Activated T-helper 2 cell treated with anti-CD3 and anti-CD28 coated beads, Interferon-gamma antibody, Interleukin-2, Interleukin-4, amounts not matched to agents 10 μg/mL and 5 μg/mL and 100 μg/mL, durations not matched to agents 14 hours and 24 hours and 36 hours (primary cell): Measurements from ENCODE around the gene FAM47E. TPM values are rescaled to one million over a fixed set of nuclear protein-coding genes. Genes with fewer than 3 reads are reported as not detected.

ENCODE experiments used
- DNase-seq: peaks from one replicate; pipeline ENCODE4 v3.0.0; 2021; ENCODE audit warnings: low spot score
- H3K27ac Mint-ChIP-seq: one replicate; pipeline ENCODE4 v1.8.0; 2021; ENCODE audit warnings: mixed read lengths
- H3K27me3 Mint-ChIP-seq: one replicate; pipeline ENCODE4 v1.8.0; 2021; ENCODE audit warnings: low read depth, mixed read lengths
- H3K36me3 Mint-ChIP-seq: one replicate; pipeline ENCODE4 v1.8.0; 2021; ENCODE audit warnings: low read depth, mixed read lengths
- H3K4me1 Mint-ChIP-seq: one replicate; pipeline ENCODE4 v1.8.0; 2021; ENCODE audit warnings: low read depth, mixed read lengths
- H3K4me3 Mint-ChIP-seq: one replicate; pipeline ENCODE4 v1.8.0; 2021; ENCODE audit warnings: low read depth, mild to moderate bottlenecking, moderate library complexity, mixed read lengths
- H3K9me3 Mint-ChIP-seq: one replicate; pipeline ENCODE4 v1.8.0; 2021; ENCODE audit warnings: mixed read lengths
- intact Hi-C: fragments of 100-400 bp; cut with micrococcal nuclease; formaldehyde crosslinking; loops from one replicate; pipeline ENCODE4 v1.15.1; 2023
- total RNA-seq: library from RNA; stranded (reverse); gene quantifications from 2 replicates; pipeline ENCODE4 v1.2.3, GENCODE V29; 2022

The FAM47E gene
- total RNA-seq, 1 donor from 2014 or later, result not detected

DNA sequence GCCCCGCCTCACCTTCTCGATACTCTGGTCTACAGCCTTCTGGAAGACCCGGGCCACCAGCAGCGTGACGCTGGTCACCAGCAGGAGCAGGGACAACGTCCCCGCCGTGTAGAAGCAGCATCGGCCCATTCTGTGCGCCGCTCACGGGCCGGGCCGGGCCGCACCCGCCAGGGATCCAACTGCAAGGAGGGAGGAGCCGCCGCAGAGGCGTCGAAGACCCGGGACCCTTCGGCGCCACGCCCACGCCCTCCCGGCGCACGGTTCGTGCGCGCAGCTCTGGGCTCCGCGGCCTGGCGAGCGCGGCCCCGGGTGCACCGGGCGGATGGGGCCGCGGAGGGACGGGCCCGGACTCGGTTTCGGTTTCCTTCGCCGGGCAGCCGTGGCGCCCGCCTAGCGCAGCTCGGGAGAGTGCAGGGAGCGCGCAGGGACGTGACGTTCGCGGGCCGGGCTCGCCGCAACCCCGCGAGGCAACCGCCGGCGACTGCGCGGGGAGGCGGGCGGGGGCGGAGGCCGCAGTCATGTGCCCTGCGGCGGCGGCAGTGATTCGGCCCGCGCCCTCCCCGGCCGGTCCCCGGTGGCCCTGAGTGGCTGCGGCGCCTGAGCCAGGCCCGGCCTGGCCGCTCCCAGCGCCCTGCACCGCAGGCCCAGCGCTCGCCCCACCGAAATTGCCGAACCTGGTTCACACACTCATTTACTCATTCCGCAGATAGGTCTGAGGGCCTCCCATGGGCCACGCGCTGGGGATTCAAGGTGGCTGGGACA is 37.9 kb upstream of the FAM47E start, which contains the start of gene SCARB2:
Gene SCARB2, minus strand, starts transcription at position 410 of the 762 bp plus-strand sequence. Its CDS starts 281 bp downstream, at position 129.
- Mint-ChIP-seq H3K4me1 (peaks cover 20% of the 10 kb centered on the region), H3K4me3 (peak within 1 kb of the TSS; percentile 84), H3K36me3 (peaks cover 2% of the 10 kb centered on the region), H3K27ac (peak within 1 kb of the TSS; percentile 60), H3K9me3 (no peaks in the 10 kb centered on the region), H3K27me3 (peaks cover 39% of the 10 kb centered on the region)
- intact Hi-C loops, result loop anchor here (1.0 to 2.0 kb wide), 3 partner anchors 15 to 88 kb away; partner anchors contain the start of gene NUP54
- peak; percentile 72 for DNase-seq

DNA sequence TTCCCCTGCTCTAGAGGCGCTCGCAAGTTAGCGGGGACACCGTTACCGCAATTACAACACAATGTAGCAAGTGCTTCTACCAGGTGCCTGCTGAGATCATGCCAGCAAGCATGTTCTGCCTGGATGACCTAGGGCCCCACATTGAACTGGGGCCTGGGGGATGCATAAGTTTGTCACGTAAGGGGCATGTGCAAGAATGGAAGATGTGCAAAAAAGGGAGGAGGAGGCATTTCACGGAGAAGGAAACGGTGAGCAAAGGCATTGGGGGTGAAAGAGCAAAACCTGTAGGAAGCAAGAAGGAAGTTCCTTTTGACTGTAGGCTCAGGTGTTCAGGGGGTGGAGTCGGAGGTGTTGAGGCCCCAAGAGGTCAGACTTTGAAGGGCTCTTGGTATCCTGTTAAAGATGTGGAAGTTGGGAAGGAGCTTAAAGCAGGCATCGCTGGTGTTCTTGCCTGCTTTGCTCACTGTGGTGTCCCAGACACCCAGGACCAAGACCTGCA is 37.3 kb upstream of the FAM47E start:
- Mint-ChIP-seq H3K4me1 (peaks cover 18% of the 10 kb centered on the region), H3K27ac (peak overlapping the region; percentile 60), H3K27me3 (peaks cover 41% of the 10 kb centered on the region), H3K36me3 (peaks cover 2% of the 10 kb centered on the region), H3K4me3 (peak overlapping the region; percentile 84), H3K9me3 (no peaks in the 10 kb centered on the region)
- intact Hi-C loops, result loop anchor here (1.0 kb wide), 2 partner anchors 66 to 87 kb away; partner anchors contain the start of gene NUP54
- no peak for DNase-seq

DNA sequence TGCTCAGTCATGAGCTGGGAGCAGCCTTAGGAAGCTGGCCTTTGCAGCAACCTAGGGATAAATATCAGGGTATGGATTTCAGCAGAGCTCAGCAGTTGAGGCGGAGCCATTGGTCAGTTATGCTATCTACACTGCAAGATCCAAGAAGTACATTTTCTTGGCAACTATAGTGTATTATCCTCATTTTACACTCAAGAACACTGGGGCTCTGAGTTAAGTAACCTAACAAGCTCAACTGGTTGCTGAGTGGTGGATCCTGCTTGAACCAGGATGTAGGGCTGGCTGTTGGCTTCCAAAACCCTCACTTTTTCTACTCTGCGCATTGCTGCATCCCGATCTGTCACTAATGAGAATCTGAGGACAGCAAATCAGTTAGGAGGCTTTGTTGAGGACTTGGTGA is 36.4 kb upstream of the FAM47E start:
- no peak for DNase-seq
- Mint-ChIP-seq H3K4me1 (peaks cover 20% of the 10 kb centered on the region), H3K4me3 (no peak overlapping the region), H3K9me3 (no peaks in the 10 kb centered on the region), H3K36me3 (peaks cover 2% of the 10 kb centered on the region), H3K27me3 (peaks cover 44% of the 10 kb centered on the region), H3K27ac (no peak overlapping the region)
- intact Hi-C loops, result no loop called here

DNA sequence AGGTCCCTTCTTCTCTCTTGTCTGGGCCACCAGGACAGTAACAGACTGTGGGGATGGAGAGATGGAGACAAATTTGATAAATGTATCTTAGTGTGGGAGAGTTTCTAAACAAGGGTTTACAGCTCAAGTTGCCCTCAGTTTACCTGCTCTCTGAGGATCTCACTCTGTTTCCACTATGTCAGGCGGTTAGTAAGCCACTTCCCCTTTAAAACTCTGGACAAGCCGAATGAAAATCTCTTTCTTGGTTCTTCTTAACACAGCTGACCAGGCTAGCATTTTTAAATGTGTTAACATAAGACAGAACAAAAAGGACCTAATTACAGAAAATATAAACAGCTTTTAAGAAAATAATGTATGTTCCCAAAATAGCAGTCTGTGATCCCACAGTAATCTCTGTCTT is 35.0 kb upstream of the FAM47E start:
- peaks cover 44% of the 10 kb centered on the region for H3K27me3 Mint-ChIP-seq
- DNase-seq, result no peak
- intact Hi-C loops, result no loop called here
- H3K36me3 Mint-ChIP-seq, result peaks cover 2% of the 10 kb centered on the region
- no peak overlapping the region for H3K4me3 Mint-ChIP-seq
- H3K27ac Mint-ChIP-seq, result no peak overlapping the region
- peaks cover 18% of the 10 kb centered on the region for H3K4me1 Mint-ChIP-seq
- no peaks in the 10 kb centered on the region for H3K9me3 Mint-ChIP-seq

DNA sequence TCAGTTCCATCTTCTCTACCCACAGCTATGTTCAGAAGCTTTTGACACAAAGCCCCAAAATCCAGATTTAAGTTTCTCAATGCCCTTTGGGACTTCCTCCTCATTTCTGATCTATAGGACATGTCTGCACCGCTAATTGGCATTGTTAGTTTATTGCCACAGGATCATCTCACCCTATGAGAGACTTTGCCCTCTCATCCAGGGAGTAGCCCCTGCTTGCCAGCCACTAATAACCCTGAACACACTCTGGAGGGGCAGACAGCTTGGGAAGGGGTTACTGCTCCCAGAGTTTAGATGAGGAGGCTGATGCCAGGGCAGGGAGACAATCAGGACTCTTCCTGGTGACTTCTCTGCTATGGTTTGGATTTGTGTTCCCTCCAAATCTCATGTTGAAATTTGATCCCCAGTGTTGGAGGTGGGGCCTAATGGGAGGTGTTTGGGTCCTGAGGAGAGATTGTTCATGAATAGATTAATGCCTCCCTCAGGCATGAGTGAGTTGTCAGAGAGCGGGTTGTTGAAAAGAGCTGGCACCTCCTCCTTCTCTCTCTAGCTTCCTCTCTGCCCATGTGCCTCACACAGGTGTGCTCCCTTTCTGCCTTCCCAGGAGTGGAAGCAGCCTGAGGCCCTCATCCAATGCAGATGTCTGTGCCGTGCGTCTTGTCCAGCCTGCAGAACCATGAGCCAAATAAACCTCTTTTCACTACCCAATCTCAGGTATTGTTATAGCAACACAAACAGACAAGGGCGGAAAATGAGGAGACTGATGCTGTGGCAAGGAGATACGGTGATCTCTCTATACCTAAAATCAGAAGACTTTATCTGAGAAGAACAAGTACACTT is 34.3 kb upstream of the FAM47E start:
- DNase-seq, result no peak
- intact Hi-C loops, result no loop called here
- Mint-ChIP-seq H3K27me3 (peaks cover 42% of the 10 kb centered on the region), H3K4me3 (no peak overlapping the region), H3K27ac (no peak overlapping the region), H3K4me1 (peaks cover 18% of the 10 kb centered on the region), H3K9me3 (no peaks in the 10 kb centered on the region), H3K36me3 (peaks cover 2% of the 10 kb centered on the region)

- Mint-ChIP-seq H3K4me3 (no peak overlapping the region), H3K27ac (no peak overlapping the region), H3K36me3 (no peaks in the 10 kb centered on the region), H3K4me1 (peaks cover 4% of the 10 kb centered on the region), H3K9me3 (no peaks in the 10 kb centered on the region), H3K27me3 (peaks cover 35% of the 10 kb centered on the region)
- intact Hi-C loops, result no loop called here
- no peak for DNase-seq
Observed at GRCh38 chr4:76219299-76220055, 32.0 kb upstream of the FAM47E start.

DNA sequence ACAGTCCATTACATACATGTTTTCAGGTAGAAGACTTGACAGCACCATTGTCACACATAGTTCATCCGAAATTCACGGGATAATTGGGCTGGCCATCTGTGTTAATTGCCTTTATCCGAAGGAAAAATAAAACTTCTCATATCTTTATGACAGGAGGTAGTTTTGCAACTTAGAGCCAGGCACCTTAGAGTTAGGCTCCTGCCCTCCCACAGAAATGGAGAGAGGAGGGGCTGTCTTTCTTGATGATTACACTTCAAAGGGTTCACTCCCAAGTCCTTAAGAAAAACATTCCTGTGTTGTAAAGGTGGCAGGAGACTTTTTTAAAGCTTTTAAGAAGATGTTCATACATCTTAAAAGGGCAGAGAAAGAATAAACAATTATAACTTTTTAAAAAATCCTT is 27.4 kb upstream of the FAM47E start:
- H3K27ac Mint-ChIP-seq, result no peak overlapping the region
- peaks cover 23% of the 10 kb centered on the region for H3K27me3 Mint-ChIP-seq
- H3K4me3 Mint-ChIP-seq, result no peak overlapping the region
- peaks cover 2% of the 10 kb centered on the region for H3K4me1 Mint-ChIP-seq
- intact Hi-C loops, result no loop called here
- H3K36me3 Mint-ChIP-seq, result no peaks in the 10 kb centered on the region
- H3K9me3 Mint-ChIP-seq, result no peaks in the 10 kb centered on the region
- DNase-seq, result no peak

- no peak overlapping the region for H3K27ac Mint-ChIP-seq
- no peaks in the 10 kb centered on the region for H3K9me3 Mint-ChIP-seq
- DNase-seq, result no peak
- H3K4me3 Mint-ChIP-seq, result no peak overlapping the region
- H3K4me1 Mint-ChIP-seq, result no peaks in the 10 kb centered on the region
- intact Hi-C loops, result no loop called here
- H3K27me3 Mint-ChIP-seq, result peaks cover 20% of the 10 kb centered on the region
- H3K36me3 Mint-ChIP-seq, result no peaks in the 10 kb centered on the region
Observed at GRCh38 chr4:76226418-76226817, 25.1 kb upstream of the FAM47E start.

GRCh38 chr4:76232681-76233080 is 18.8 kb upstream of the FAM47E start:
- no peak for DNase-seq
- no peaks in the 10 kb centered on the region for H3K36me3 Mint-ChIP-seq
- H3K4me3 Mint-ChIP-seq, result no peak overlapping the region
- peaks cover 8% of the 10 kb centered on the region for H3K27me3 Mint-ChIP-seq
- intact Hi-C loops, result no loop called here
- H3K4me1 Mint-ChIP-seq, result no peaks in the 10 kb centered on the region
- H3K27ac Mint-ChIP-seq, result no peak overlapping the region
- H3K9me3 Mint-ChIP-seq, result no peaks in the 10 kb centered on the region

GRCh38 chr4:76233083-76233482 is 18.4 kb upstream of the FAM47E start:
- no peak for DNase-seq
- intact Hi-C loops, result no loop called here

DNA sequence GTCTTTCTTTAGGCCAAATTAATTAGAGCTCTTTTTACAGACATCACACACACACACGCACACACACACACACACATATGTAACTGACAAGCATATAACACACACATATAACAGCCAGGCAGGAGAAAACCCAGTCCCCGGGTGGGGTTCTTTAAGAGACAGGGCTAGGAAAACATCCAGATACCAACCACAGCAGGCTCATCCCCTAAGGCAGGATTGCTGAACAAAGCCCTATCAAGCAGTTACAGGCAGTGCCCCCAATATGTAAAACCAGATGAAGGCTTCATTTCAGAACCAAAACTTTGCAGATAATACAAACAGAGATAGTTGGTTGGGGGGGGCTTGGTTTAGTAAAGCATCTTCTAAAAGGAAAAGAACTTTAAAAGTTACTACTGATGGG is 18.0 kb upstream of the FAM47E start:
- Mint-ChIP-seq H3K36me3 (no peaks in the 10 kb centered on the region), H3K4me1 (no peaks in the 10 kb centered on the region), H3K27me3 (peaks cover 7% of the 10 kb centered on the region), H3K27ac (no peak overlapping the region), H3K9me3 (no peaks in the 10 kb centered on the region), H3K4me3 (no peak overlapping the region)
- DNase-seq, result no peak
- intact Hi-C loops, result no loop called here

More at GRCh38 chr4:76233083-76233482, 18.4 kb upstream of the FAM47E start:
- H3K4me1 Mint-ChIP-seq, result no peaks in the 10 kb centered on the region
- H3K36me3 Mint-ChIP-seq, result no peaks in the 10 kb centered on the region
- no peak overlapping the region for H3K4me3 Mint-ChIP-seq
- no peaks in the 10 kb centered on the region for H3K9me3 Mint-ChIP-seq
- peaks cover 7% of the 10 kb centered on the region for H3K27me3 Mint-ChIP-seq
- no peak overlapping the region for H3K27ac Mint-ChIP-seq

GRCh38 chr4:76233967-76234678 is 17.4 kb upstream of the FAM47E start:
- no peak overlapping the region for H3K27ac Mint-ChIP-seq
- H3K27me3 Mint-ChIP-seq, result peaks cover 5% of the 10 kb centered on the region
- H3K36me3 Mint-ChIP-seq, result no peaks in the 10 kb centered on the region
- H3K9me3 Mint-ChIP-seq, result no peaks in the 10 kb centered on the region
- no peak overlapping the region for H3K4me3 Mint-ChIP-seq
- no peaks in the 10 kb centered on the region for H3K4me1 Mint-ChIP-seq
- no peak for DNase-seq
- intact Hi-C loops, result no loop called here
